Measurements from ENCODE around the gene AQP4. TPM values are rescaled to one million over a fixed set of nuclear protein-coding genes. Genes with fewer than 3 reads are reported as not detected.

The AQP4 gene
- total and polyA plus RNA-seq, 2 donors (not counting 3 experiments of a cell fraction or from before 2014, with no cell fraction given) = not detected

GRCh38 chr18:26868968-26869586, 3.6 kb upstream of the AQP4 start:
- no peaks in the 10 kb centered on the region for H3K9me1 ChIP-seq (replicated peaks; ENCODE audit: control insufficient read depth, extremely low read depth, insufficient read depth, low read length)
- intact Hi-C loops (cut with micrococcal nuclease) (no loop called here), dilution Hi-C loops (cut with MboI; ENCODE audit: extremely low pct_ligation_motif_present, low sequenced_read_pairs) (no loop called here)
- FAIRE-seq (no peak), DNase-seq (ENCODE audit: low read depth, low spot score) (no peak)
- H2AFZ ChIP-seq (ENCODE audit: low read depth, low read length) = no peak overlapping the region
- no peaks in the 10 kb centered on the region for H3K4me1 ChIP-seq (ENCODE audit: control insufficient read depth, extremely low read depth, insufficient read depth, low read length)
- CTCF ChIA-PET = no interaction called here
- H3K27ac ChIP-seq (ENCODE audit: insufficient read depth, low read depth, low read length) = no peak overlapping the region
- TF ChIP-seq POLR2A (IDR thresholded peaks at IDR 0.05; ENCODE audit: low read depth, low read length) (no peak), GATA2 (IDR thresholded peaks at IDR 0.05; ENCODE audit: insufficient read depth, insufficient read length, low read depth, low read length) (no peak), EZH2 (IDR thresholded peaks at IDR 0.05; ENCODE audit: borderline replicate concordance, low read depth, low read length, severe bottlenecking) (no peak), JUN (IDR thresholded peaks at IDR 0.05; ENCODE audit: borderline replicate concordance, insufficient read depth, insufficient read length, low read depth) (no peak), FOS (IDR thresholded peaks at IDR 0.05; ENCODE audit: borderline replicate concordance, insufficient read depth, low read length) (no peak), MYC (IDR thresholded peaks at IDR 0.05; ENCODE audit: low read depth, low read length) (no peak), POLR2AphosphoS5 (IDR thresholded peaks at IDR 0.05; ENCODE audit: insufficient read depth, low read depth, low read length) (no peak), CTCF (IDR thresholded peaks at IDR 0.05; ENCODE audit: extremely low read depth in 1 of 2, insufficient read depth in 1 of 2, low read depth in 1 of 2, low read length in 2 of 2) (no peak), MAX (IDR thresholded peaks at IDR 0.05; ENCODE audit: insufficient read depth, insufficient read length) (no peak)
- no peaks in the 10 kb centered on the region for H4K20me1 ChIP-seq (replicated peaks; ENCODE audit: control insufficient read depth, extremely low read depth, insufficient read depth, low read length)
- H3K4me2 ChIP-seq (ENCODE audit: insufficient read depth, low read length) = no peak overlapping the region
- no peaks in the 10 kb centered on the region for H3K27me3 ChIP-seq (ENCODE audit: control insufficient read depth in 2 of 2, insufficient read depth in 2 of 2, low read length in 2 of 2)
- BruUV-seq (replicated peaks) = no TSS peak
- H3K9me3 ChIP-seq (replicated peaks; ENCODE audit: control insufficient read depth, insufficient read depth, low read length) = peaks cover 2% of the 10 kb centered on the region
- H3K79me2 ChIP-seq (ENCODE audit: control insufficient read depth, insufficient read depth, low read length) = no peaks in the 10 kb centered on the region
- no peaks in the 10 kb centered on the region for H3K36me3 ChIP-seq (ENCODE audit: control insufficient read depth in 2 of 2, extremely low read depth in 1 of 2, insufficient read depth in 2 of 2, low read length in 2 of 2)
- H3K4me3 ChIP-seq (replicated peaks in 1 of 3; ENCODE audit: insufficient read depth in 1 of 3, low read depth in 1 of 3, low read length in 3 of 3) = no peak overlapping the region
- no peak overlapping the region for H3K9ac ChIP-seq (replicated peaks; ENCODE audit: extremely low read depth, insufficient read depth, low read length)
- POLR2A ChIA-PET = no interaction called here

Data from endothelial cell of umbilical vein (primary cell).